ENCODE results near the gene ASIC2.

- no peak for TF ChIP-seq CTCF (IDR thresholded peaks at IDR 0.05)
- TF ChIP-seq ZFX (IDR thresholded peaks at IDR 0.05; ENCODE audit: borderline replicate concordance), result no peak
Measured at GRCh38 chr17:33269337-33270060, 23.6 kb downstream of the ASIC2 start.
